Panc1 (cell line): Measurements from ENCODE around the gene CAMK4. TPM values are rescaled to one million over a fixed set of nuclear protein-coding genes. Genes with fewer than 3 reads are reported as not detected.

Source experiments
- ATAC-seq: fragments of 200-7000 bp; cut with Tn5 transposase; 2 replicates; pipeline ENCODE4 v1.9.1; 2020; ENCODE audit warnings: mild to moderate bottlenecking, moderate library complexity
- BruUV-seq: library from RNA; stranded (reverse); fragments of 400-500 nt; replicated peaks from 2 replicates; lab custom pipeline; 2021; lab: Mats Ljungman, UMichigan
- CTCF ChIA-PET: fragments of 300-600 bp; sonication (Branson Sonifier 250); formaldehyde crosslinking; loops from one replicate; lab custom pipeline; 2022; ENCODE audit warnings: antibody characterized with exemption; lab: Charles Lee
- POLR2A ChIA-PET: fragments of 300-600 bp; sonication (Branson Sonifier 250); formaldehyde crosslinking; loops from one replicate; lab custom pipeline; 2022; ENCODE audit warnings: antibody characterized with exemption; lab: Charles Lee
- DNase-seq: peaks from one replicate; pipeline ENCODE4 v3.0.0-alpha.2; 2010; ENCODE audit warnings: low read depth, low spot score
- H3K27ac ChIP-seq: 2 replicates; pipeline ENCODE4 v1.5.1; 2011; ENCODE audit warnings: mild to moderate bottlenecking, low read length, inconsistent platforms
- H3K27me3 ChIP-seq: fragments of 200-500 bp; sonication (Bioruptor generic); 2 replicates; pipeline ENCODE4 v1.6.0; 2014; ENCODE audit warnings: low read length, inconsistent platforms; ENCODE audit not compliant: control insufficient read depth, insufficient read depth
- H3K36me3 ChIP-seq: fragments of 200-500 bp; sonication (Bioruptor generic); 2 replicates; pipeline ENCODE4 v1.5.1; 2014; ENCODE audit warnings: inconsistent platforms, mild to moderate bottlenecking, low read length, moderate library complexity; ENCODE audit not compliant: control insufficient read depth, insufficient read depth
- H3K4me1 ChIP-seq: 2 replicates; pipeline ENCODE4 v1.5.1; 2011; ENCODE audit warnings: inconsistent platforms, mild to moderate bottlenecking, low read length, moderate library complexity; ENCODE audit not compliant: control insufficient read depth, insufficient read depth
- H3K4me3 ChIP-seq, 2 experiments: 2 replicates each; pipeline ENCODE4 v1.5.1; 2011 to 2012; ENCODE audit warnings: low read depth in 2 of 2, low read length in 2 of 2, mild to moderate bottlenecking in 2 of 2, inconsistent platforms in 1 of 2, moderate library complexity in 1 of 2
- H3K9me3 ChIP-seq: fragments of 200-500 bp; sonication (Bioruptor generic); 2 replicates; pipeline ENCODE4 v1.5.1; 2014; ENCODE audit warnings: low read depth, mild to moderate bottlenecking, inconsistent platforms, low read length, moderate library complexity; ENCODE audit not compliant: control insufficient read depth, insufficient read depth
- POLR2AphosphoS5 ChIP-seq: IDR thresholded peaks from 2 replicates; pipeline ENCODE4 v1.6.1; 2012; ENCODE audit warnings: mild to moderate bottlenecking, low read depth, low read length, moderate library complexity
- SIN3A ChIP-seq: IDR thresholded peaks from 2 replicates; pipeline ENCODE4 v1.6.1; 2012; ENCODE audit warnings: low read depth, mild to moderate bottlenecking, low read length, moderate library complexity, borderline replicate concordance; ENCODE audit not compliant: insufficient read depth
- TCF7L2 ChIP-seq: IDR thresholded peaks from 2 replicates; pipeline ENCODE4 v1.6.1; 2011; ENCODE audit warnings: mild to moderate bottlenecking, low read depth, low read length, inconsistent platforms
- in situ Hi-C: cut with HindIII; loops from 2 replicates; pipeline ENCODE4 v1.10.0; 2016; ENCODE audit warnings: low sequenced_read_pairs, low pct_unique_long_range_greater_than_20kb
- intact Hi-C: fragments of 100-400 bp; cut with micrococcal nuclease; formaldehyde crosslinking; loops from one replicate; pipeline ENCODE4 v1.10.0; 2022; ENCODE audit not compliant: unreplicated experiment
- total RNA-seq: library from RNA; stranded (reverse); gene quantifications from one replicate; pipeline ENCODE4 v1.2.1, GENCODE V29; 2021; ENCODE audit not compliant: unreplicated experiment
- TF ChIP-seq, protein P1 (sequence below), 2 experiments: IDR thresholded peaks; 2 replicates each; pipeline ENCODE4 v1.6.1; 2011 to 2012; ENCODE audit warnings: low read depth in 2 of 2, control low read depth in 1 of 2, low read length in 1 of 2, mild to moderate bottlenecking in 1 of 2, moderate library complexity in 1 of 2; ENCODE audit not compliant: insufficient read depth in 1 of 2
- TF ChIP-seq, protein P2 (sequence below): fragments of 450-650 bp; IDR thresholded peaks from 2 replicates; pipeline ENCODE4 v1.5.1; 2017; ENCODE audit warnings: mild to moderate bottlenecking

CAMK4 gene
- total RNA-seq, 1 experiment from 2014 or later: 0.39 TPM

DNA sequence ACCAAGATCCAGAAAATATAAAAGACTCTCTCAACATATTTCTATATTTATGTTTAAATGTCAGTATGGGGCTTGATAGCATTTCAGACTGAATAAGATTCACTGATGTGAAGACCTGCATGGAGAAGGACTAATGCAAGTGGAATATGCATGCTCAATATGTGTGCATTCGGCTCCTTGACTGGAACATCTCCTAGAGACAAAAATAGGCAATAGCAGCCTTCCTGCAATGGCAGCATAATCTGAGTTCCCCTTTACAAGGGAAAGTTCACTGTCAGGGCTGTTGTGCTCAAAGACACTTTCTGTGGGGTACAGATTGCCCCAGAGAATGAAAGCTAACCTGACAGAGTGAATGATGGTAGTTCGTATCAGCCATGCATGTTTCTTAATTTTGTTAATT lies 245.7 kb downstream of the CAMK4 start:
- no peak overlapping the region for H3K4me3 ChIP-seq
- no peaks in the 10 kb centered on the region for H3K4me1 ChIP-seq
- POLR2A ChIA-PET: no interaction called here
- no TSS peak for BruUV-seq
- no peaks in the 10 kb centered on the region for H3K9me3 ChIP-seq
- intact Hi-C loops (loop anchor here (10.0 kb wide), 1 partner anchor 315 kb away; no protein-coding TSS in a partner anchor), in situ Hi-C loops (no loop called here)
- H3K27me3 ChIP-seq: no peaks in the 10 kb centered on the region
- TF ChIP-seq, protein P1, sequence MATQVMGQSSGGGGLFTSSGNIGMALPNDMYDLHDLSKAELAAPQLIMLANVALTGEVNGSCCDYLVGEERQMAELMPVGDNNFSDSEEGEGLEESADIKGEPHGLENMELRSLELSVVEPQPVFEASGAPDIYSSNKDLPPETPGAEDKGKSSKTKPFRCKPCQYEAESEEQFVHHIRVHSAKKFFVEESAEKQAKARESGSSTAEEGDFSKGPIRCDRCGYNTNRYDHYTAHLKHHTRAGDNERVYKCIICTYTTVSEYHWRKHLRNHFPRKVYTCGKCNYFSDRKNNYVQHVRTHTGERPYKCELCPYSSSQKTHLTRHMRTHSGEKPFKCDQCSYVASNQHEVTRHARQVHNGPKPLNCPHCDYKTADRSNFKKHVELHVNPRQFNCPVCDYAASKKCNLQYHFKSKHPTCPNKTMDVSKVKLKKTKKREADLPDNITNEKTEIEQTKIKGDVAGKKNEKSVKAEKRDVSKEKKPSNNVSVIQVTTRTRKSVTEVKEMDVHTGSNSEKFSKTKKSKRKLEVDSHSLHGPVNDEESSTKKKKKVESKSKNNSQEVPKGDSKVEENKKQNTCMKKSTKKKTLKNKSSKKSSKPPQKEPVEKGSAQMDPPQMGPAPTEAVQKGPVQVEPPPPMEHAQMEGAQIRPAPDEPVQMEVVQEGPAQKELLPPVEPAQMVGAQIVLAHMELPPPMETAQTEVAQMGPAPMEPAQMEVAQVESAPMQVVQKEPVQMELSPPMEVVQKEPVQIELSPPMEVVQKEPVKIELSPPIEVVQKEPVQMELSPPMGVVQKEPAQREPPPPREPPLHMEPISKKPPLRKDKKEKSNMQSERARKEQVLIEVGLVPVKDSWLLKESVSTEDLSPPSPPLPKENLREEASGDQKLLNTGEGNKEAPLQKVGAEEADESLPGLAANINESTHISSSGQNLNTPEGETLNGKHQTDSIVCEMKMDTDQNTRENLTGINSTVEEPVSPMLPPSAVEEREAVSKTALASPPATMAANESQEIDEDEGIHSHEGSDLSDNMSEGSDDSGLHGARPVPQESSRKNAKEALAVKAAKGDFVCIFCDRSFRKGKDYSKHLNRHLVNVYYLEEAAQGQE (IDR thresholded peaks at IDR 0.05; ENCODE audit: insufficient read depth in 1 of 2, low read depth in 2 of 2, low read length in 1 of 2): no peak
- TF ChIP-seq TCF7L2: no peak
- TF ChIP-seq SIN3A: no peak
- no peak for TF ChIP-seq POLR2AphosphoS5
- CTCF ChIA-PET: no interaction called here
- no peaks in the 10 kb centered on the region for H3K36me3 ChIP-seq
- DNase-seq (no peak), ATAC-seq (no peak)
- H3K27ac ChIP-seq: no peak overlapping the region

DNA sequence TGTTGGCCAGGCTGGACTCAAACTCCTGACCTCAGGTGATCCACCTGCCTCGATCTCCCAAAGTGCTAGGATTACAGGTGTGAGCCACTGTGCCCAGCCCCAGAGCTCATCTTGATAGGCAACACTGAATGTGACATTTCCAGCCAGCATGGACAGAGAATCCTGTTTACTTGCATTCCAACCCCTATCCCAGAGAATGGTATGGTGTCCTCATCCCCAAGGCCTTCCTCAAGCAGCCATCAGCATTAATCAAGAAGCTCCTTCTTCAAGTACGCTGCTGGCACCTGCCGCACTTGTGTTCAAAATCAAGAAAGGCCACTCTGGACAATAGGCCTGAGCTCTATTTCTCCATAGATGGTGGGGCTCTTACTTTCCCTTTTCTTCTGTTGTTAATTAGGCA lies 247.9 kb downstream of the CAMK4 start:
- BruUV-seq: no TSS peak
- no peaks in the 10 kb centered on the region for H3K4me1 ChIP-seq
- H3K4me3 ChIP-seq: no peak overlapping the region
- no peak overlapping the region for H3K27ac ChIP-seq
- no peaks in the 10 kb centered on the region for H3K36me3 ChIP-seq
- CTCF ChIA-PET: interaction anchor here (0.6 kb wide), 1 partner anchor 59 kb away, joined by 9 read pairs; no protein-coding TSS in a partner anchor
- POLR2A ChIA-PET: no interaction called here
- DNase-seq (no peak), ATAC-seq (no peak)
- no peaks in the 10 kb centered on the region for H3K27me3 ChIP-seq
- in situ Hi-C loops (no loop called here), intact Hi-C loops (loop anchor here (10.0 kb wide), 1 partner anchor 317 kb away; no protein-coding TSS in a partner anchor)
- H3K9me3 ChIP-seq: no peaks in the 10 kb centered on the region
- TF ChIP-seq SIN3A (no peak), POLR2AphosphoS5 (no peak), TCF7L2 (no peak)
- TF ChIP-seq, protein P2, sequence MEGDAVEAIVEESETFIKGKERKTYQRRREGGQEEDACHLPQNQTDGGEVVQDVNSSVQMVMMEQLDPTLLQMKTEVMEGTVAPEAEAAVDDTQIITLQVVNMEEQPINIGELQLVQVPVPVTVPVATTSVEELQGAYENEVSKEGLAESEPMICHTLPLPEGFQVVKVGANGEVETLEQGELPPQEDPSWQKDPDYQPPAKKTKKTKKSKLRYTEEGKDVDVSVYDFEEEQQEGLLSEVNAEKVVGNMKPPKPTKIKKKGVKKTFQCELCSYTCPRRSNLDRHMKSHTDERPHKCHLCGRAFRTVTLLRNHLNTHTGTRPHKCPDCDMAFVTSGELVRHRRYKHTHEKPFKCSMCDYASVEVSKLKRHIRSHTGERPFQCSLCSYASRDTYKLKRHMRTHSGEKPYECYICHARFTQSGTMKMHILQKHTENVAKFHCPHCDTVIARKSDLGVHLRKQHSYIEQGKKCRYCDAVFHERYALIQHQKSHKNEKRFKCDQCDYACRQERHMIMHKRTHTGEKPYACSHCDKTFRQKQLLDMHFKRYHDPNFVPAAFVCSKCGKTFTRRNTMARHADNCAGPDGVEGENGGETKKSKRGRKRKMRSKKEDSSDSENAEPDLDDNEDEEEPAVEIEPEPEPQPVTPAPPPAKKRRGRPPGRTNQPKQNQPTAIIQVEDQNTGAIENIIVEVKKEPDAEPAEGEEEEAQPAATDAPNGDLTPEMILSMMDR: no peak
- TF ChIP-seq, protein P1 (IDR thresholded peaks at IDR 0.05; ENCODE audit: insufficient read depth in 1 of 2, low read depth in 2 of 2, low read length in 1 of 2): no peak
